NOMO-1 treated with DMSO at 0.1 percent for 48 hours (cell line): ENCODE results near the gene TXNRD1.
"Not testable (repeated sequence)": the region's sequence is repeated elsewhere in the genome, so short reads cannot be mapped to it uniquely, and the experiment has no call there.

ENCODE experiments used
- DNase-seq: peaks from one replicate; lab custom pipeline; 2025; ENCODE audit not compliant: unreplicated experiment; lab: John Stamatoyannopoulos, UW

TXNRD1 gene

GRCh38 chr12:104360983-104361707 lies 145.6 kb downstream of the TXNRD1 start:
- no peak for DNase-seq

- DNase-seq: no peak
Measured at GRCh38 chr12:104365921-104366410, 150.4 kb downstream of the TXNRD1 start.

DNA sequence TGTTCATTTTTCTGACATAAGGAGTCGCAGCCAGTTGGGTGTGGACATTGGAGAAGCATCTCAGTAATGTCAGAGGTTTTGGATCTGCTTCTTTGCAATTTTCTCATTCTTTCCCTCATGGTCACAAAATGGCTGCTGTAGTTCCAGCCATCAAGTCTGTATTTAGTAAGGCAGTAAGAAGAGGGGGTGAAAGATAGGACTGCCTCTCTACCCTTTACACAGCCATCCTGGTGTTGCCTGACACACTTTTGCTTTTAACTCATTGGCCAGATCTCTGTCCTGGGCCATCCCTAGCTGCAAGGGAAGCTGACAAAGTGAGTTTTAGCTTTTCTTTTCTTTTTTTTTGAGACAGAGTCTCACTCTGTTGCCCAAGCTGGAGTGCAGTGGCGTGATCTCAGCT lies 154.1 kb downstream of the TXNRD1 start:
- DNase-seq: no peak

GRCh38 chr12:104371043-104371870 lies 155.7 kb downstream of the TXNRD1 start:
- no peak for DNase-seq

GRCh38 chr12:104372061-104372720 lies 156.6 kb downstream of the TXNRD1 start:
- DNase-seq: peak; percentile 15

- DNase-seq: no peak
Measured at GRCh38 chr12:104372721-104373335, 157.2 kb downstream of the TXNRD1 start.

- no peak for DNase-seq
Measured at GRCh38 chr12:104374071-104374470, 158.5 kb downstream of the TXNRD1 start.

GRCh38 chr12:104374806-104375205 lies 159.2 kb downstream of the TXNRD1 start:
- no peak for DNase-seq

DNA sequence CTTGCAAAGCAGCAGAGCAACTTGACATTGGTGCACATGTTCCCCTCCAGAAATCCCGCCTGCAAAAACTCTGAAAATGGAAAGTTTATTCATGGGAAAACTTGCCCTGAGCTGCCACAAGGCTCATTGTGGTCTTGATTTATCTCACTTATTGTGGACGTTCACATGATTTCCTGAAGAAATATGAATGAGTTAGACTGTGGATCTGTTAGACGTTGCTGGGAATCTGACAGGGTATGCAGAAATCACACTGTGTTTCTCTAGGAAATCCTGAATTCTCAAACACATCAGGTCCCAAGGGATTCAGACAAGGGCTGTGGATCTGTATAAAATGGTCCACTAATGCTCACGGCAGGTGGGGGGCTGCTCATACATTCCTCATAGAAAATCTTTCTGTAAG lies 160.2 kb downstream of the TXNRD1 start:
- no peak for DNase-seq

DNA sequence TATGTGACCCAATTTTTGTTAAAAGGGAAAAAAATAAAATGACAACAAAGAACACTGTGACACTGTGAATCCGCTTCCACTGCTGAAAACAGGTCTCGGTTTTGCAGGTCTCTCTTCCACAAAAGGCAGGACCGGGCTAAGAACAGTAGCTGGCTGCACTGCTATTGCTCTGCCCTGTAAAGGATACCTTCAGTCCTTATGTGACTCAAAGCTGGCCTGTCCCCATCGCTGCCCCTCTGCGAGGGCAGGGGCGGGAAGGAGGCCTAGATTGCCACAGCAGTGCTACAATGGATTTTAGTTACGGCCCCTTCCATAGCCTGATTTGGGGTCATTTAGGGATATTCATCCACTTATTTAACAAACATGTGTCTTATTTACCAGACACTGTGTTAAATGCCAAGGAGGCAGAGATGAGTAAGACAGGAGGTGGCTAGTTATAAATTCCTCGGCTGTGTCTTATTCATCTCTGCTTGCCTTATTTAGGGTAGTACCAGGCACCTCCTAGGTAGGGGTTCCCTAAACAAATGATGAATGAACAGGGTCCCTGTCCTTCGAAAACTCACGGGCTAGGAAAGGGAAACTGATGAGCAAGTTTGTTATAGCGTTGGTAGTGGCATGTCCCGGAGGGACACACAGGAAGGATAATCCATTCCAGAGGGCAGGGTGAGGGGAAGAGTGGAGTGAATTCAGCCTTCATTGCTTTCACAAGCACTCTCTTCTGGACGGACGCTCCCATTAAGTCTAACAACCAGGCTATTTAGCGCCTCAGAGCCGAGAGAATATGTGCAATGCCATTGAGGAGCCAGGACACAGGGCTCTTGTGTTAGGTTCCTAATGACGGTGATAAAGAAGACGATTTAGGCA lies 161.3 kb downstream of the TXNRD1 start:
- DNase-seq: no peak

DNA sequence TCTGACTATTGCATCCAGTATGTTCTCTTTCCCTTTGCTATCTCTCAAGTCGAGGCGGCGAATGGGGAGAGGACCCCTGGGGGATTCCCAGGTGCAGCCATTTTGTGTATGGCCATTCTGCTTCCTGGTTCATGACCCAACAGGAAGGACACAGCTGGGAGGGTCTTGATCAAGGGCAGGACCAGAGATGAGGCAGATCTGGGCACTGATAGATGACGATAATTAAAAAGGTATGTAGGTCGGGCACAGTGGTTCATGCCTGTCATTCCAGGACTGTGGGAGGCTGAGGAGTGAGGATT lies 161.9 kb downstream of the TXNRD1 start:
- no peak for DNase-seq

- DNase-seq: no peak
Measured at GRCh38 chr12:104378427-104378826, 162.8 kb downstream of the TXNRD1 start.

DNA sequence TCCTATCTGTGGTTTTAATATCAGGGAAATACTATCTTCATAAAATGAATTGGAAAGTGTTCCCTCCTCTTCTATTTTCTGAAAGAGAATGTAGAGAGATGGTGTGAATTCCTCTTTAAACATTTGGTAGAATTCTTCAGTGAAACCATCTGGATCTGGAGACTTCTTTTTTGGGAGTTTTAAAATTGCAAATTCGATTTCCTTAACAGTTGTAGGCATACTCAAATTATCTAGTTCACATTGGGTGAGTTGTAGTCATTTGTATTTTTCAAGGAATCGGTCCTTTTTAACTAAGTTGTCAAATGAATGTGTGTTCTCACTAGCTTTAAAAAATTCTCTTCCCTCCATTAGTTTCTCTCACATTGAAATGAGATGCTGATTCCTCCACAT lies 165.8 kb downstream of the TXNRD1 start:
- no peak for DNase-seq

DNA sequence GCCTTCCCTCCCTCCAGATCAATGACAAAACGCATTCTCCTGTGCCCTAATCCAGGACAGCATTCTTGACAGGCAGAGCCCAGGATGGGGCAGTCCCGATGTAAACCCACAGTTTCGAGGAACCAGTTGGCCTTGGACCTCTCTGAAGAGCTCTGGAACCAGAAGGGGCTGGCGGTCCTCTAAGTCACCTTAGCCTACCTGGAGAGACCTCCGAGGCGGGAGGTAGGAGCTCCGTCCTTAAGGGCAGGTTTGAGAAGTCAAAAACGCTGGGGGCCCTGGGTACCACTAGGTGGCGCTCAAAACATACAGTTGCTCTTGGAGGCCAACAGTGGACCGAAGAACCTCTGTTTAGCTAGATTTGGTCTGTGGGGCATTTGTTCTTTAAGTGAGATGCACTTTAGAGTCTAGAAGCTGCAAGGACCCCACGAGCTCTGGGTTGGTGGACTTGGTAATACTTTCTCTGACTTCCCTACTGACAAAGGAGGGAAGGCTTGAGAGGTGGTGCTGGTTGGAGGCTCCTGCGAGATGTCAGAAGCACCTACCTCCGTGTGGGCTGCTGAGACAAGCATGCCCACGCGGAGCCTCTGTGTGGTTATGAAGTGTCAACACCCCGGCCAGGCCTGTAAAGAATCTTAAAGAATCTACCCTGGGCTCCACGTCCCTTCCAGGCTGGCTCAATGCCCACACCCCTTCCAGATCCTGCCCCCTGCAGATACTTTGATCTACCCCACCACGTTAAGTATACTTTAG lies 166.3 kb downstream of the TXNRD1 start:
- peak; percentile 69 for DNase-seq

- no peak for DNase-seq
Measured at GRCh38 chr12:104384141-104384880, 168.7 kb downstream of the TXNRD1 start.

GRCh38 chr12:104385510-104385909 lies 169.9 kb downstream of the TXNRD1 start:
- no peak for DNase-seq

- DNase-seq: no peak
Measured at GRCh38 chr12:104386461-104386860, 170.9 kb downstream of the TXNRD1 start.

DNA sequence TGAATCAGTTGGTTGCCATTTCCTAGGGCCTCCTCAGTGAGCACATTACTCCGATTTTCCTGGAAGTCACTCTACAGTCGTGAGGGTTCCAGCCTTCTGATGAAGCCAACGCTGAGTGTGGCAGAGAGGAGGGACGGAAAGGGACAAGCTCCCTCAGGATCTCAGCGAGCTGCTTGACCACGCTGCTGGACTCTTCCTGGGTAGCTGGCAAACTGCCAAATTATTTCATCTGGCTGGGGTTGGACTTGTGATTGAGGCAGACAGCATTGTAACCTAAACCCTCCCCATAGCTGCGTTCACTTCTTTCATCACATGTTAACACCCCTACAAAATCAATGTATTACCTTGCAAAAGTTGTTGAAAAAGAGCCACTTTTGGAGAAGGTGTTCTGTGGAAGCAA lies 171.6 kb downstream of the TXNRD1 start:
- no peak for DNase-seq

DNA sequence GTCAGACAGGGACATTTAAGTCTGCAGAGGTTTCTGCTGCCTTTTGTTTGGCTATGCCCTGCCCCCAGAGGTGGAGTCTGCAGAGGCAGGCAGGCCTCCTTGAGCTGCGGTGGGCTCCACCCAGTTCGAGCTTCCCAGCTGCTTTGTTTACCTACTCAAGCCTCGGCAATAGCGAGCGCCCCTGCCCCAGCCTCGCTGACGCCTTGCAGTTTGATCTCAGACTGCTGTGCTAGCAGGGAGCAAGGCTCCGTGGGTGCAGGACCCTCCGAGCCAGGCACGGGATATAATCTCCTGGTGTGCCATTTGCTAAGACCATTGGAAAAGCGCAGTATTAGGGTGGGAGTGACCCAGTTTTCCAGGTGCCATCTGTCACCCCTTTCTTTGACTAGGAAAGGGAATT lies 178.5 kb downstream of the TXNRD1 start:
- not testable (repeated sequence) for DNase-seq
